NCI-H82 treated with DMSO at 0.1 percent for 48 hours (cell line): ENCODE measurements around the gene RGS9.
"Not testable (repeated sequence)": the region's sequence is repeated elsewhere in the genome, so short reads cannot be mapped to it uniquely, and the experiment has no call there.

Experiments used
- DNase-seq: peaks from one replicate; lab custom pipeline; 2025; ENCODE audit not compliant: unreplicated experiment; lab: John Stamatoyannopoulos, UW

Gene RGS9

DNA sequence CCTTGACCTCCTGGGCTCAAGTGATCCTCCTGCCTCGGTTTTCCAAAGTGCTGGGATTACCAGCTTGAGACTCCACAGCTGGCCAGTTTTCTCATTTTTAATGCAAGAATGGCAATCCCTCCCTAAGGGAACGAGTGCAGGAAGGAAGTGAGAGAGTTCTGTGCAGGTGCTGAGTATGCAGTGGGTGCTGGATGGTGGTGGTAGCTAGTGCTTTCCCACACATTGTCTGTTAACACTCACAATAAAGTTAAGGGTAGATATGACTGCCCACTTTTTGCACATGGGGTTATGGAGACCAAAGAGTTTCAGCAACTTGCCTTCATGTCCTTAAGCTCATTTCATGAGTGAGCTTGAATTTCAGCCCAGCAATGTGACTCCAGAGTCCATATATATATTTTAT lies 18.5 kb downstream of the RGS9 start:
- no peak for DNase-seq

GRCh38 chr17:65156185-65156834 lies 19.1 kb downstream of the RGS9 start:
- DNase-seq, result peak; percentile 40

GRCh38 chr17:65156835-65157565 lies 19.8 kb downstream of the RGS9 start:
- DNase-seq, result no peak

GRCh38 chr17:65158041-65158440 lies 20.9 kb downstream of the RGS9 start:
- DNase-seq, result no peak

GRCh38 chr17:65158622-65159021 lies 21.5 kb downstream of the RGS9 start:
- no peak for DNase-seq

- DNase-seq, result no peak
These were observed 23.3 kb downstream of the RGS9 start for GRCh38 chr17:65160516-65160915.

DNA sequence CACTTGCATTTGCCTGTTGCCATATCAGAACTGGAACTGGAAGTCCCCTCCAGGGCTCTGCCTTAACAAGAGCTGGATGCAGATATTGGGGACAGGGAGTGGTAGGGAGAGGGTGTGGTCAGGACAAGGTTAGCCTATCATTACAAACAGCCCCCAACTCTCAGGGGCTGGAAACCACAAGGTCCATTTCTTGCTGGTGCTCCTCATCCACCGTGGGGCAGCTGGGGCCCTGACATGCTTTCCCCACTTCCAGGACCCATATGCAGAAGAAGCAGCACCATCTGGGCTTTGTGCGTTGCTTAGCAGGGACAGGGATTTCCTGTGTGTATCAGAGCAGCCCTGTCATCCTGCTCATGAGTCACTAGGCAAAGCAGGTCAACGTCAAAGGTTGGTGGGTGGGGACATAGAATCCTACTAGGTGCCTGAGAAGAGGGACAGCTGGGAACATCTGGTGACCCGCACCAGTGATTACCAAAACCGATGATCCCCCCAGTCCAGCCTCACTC lies 26.9 kb downstream of the RGS9 start:
- no peak for DNase-seq

DNA sequence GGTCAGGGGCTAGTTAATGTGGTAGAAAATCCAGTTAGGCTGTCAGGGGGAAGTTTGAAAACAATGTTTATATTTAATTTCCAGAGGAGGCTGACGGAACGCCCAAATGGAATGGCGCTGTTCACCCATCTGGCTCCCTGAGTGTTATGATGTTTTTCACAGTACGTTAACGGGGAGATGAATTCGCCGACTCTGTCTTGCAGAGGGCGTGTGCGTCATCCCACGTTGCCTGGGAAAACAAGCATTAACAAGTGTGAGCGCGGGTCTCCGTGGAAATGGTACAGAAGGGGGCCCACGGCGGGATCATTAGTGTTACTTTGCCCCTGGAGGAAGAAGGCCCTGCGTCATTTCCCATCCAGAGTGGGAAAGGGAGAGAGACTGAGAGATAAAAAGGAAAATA lies 29.6 kb downstream of the RGS9 start:
- DNase-seq, result no peak

- DNase-seq, result no peak
These were observed 30.4 kb downstream of the RGS9 start for GRCh38 chr17:65167566-65167965.

DNA sequence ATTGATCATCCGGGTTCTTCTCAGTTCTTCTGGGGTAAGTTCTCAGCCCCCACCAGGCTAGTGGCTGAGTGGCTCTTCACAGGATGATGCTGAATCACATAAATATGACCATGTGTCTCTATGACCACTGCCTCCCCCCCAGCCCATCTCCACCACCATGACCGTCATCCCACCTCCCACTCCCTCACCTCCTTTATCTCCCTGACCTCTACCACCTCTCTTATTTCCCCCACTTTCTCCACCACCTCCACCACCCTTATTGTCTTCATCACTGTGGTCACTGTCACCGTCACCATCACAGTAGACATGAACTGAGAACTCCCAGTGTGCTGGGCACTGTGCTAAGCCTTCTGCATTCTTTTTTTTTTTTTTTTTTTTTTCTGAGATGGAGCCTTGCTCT lies 32.5 kb downstream of the RGS9 start:
- no peak for DNase-seq

DNA sequence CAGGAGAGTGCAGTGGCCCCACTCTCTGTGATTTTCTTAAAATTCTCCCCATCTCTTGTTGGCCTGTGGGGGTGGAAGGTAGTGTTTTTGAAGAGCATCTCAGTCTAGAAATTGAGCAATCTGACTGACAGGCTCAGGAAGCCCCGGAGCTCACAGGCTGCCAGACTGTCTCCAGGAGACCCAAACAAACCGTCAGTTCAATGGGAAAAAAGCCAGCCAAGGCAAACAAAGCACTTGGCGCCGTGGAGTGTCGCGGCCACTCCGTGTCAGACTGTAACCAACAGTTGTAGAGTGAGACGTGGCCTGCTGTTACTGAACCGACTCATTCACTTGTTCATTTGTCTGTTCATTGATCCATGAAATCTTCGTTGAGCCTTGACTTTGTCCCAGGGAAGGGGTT lies 33.7 kb downstream of the RGS9 start:
- no peak for DNase-seq

- no peak for DNase-seq
These were observed 34.6 kb downstream of the RGS9 start for GRCh38 chr17:65171752-65172151.

DNA sequence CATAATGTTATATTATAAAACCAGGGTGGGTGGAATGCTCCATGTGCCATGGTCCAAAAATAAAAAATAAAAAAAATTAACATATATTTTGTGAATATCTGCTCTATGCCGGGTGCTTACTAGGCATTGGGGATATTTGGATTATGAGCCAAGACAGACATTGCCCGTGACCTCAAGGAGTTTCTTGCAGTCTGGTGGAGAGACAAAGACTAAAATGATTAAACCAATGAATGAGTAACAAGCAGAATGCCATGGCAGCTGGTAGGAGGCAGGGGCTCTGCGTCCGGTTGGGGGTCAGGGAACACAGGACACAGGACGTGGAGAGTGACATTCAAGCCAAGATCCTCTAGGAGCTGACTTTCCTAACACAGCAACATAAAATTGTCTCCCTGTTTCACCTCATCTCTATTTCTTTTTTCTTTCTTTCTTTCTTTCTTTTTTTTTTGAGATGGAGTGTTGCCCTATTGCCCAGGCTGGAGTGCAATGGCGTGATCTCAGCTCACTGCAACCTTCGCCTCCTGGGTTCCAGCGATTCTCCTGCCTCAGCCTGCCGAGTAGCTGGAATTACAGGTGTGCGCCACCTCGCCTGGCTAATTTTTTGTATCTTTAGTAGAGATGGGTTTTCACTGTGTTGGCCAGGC lies 35.4 kb downstream of the RGS9 start:
- DNase-seq, result no peak

DNA sequence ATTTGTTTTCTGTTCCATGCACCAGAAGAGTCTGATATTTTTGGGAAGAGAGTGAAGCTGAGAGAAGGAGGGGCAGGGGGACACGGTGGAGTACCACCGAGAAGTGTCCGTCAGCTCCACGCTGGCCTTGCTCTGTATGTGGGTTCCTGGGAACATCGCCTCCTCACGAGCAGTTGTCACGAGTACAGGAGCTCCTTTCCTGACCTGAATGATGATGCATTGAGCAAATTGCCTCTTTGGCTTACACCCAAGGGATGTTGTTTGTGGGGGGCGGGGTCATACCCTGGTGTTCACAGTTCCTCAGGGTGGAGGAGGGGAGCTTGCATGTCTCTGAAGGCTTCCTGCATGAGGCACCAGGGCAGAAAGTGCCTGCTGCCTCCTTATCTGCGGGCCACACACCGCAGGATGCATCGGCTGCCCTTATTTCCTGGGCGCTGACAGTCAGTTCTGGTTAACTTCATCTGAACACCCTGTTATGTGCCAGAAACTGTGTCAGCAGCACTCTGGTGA lies 36.2 kb downstream of the RGS9 start:
- DNase-seq, result no peak

- no peak for DNase-seq
These were observed 37.0 kb downstream of the RGS9 start for GRCh38 chr17:65173976-65174683.

DNA sequence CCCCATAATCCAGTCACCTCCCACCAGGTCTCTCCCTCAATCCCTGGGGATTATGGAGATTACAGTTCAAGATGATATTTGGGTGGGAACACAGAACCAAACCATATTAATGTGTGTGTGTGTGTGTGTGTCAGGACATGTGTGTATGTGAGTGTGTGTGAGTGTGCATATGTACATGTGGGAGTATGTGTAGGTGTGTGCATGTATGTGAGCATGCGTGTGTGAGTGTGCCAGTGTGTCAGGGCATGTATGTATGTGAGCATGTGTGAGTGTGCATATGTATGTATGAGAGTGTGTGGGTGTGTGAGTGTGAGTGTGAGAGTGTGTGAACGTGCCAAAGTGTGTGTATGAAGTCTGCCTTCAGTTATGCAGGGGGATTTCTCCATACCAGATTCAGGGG lies 37.8 kb downstream of the RGS9 start:
- no peak for DNase-seq

- DNase-seq, result no peak
These were observed 38.8 kb downstream of the RGS9 start for GRCh38 chr17:65175952-65176351.

- no peak for DNase-seq
These were observed 39.7 kb downstream of the RGS9 start for GRCh38 chr17:65176646-65177409.

DNA sequence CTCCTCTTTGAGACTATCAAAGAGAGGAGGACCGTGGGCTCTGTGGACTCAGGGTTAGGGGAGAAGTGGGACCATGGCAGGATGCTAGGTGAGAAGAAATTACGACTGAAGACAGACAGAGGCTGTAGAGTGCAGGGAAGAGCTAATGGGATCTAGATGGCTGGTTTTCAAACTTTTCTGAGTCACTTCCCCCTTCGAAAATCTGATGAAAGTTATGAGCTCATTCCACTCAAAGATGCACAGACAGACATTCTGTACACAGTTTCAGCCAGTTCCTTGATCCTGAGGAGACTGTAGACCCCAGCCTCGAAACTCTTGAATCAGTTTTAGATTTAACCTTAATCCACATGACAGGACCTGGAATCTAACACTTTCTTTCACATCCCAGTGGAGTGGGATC lies 40.7 kb downstream of the RGS9 start:
- no peak for DNase-seq

GRCh38 chr17:65180276-65180675 lies 43.1 kb downstream of the RGS9 start:
- not testable (repeated sequence) for DNase-seq
